Hepatocyte (in vitro differentiated cells): ENCODE measurements around the gene DMRTC1.
"Not testable (repeated sequence)": the region's sequence is repeated elsewhere in the genome, so short reads cannot be mapped to it uniquely, and the experiment has no call there.

Source experiments
- EZH2phosphoT487 ChIP-seq: fragments of 200-600 bp; sonication (generic); IDR thresholded peaks from one replicate; pipeline ENCODE4 v1.6.1; 2018; ENCODE audit warnings: antibody characterized with exemption, mild to moderate bottlenecking, low read depth, moderate library complexity; ENCODE audit not compliant: unreplicated experiment, severe bottlenecking
- TF ChIP-seq, protein P1 (sequence below): fragments of 200-600 bp; sonication (generic); IDR thresholded peaks from 2 replicates; pipeline ENCODE4 v1.5.1; 2016; ENCODE audit warnings: antibody characterized with exemption, mild to moderate bottlenecking; ENCODE audit not compliant: poor library complexity

DNA sequence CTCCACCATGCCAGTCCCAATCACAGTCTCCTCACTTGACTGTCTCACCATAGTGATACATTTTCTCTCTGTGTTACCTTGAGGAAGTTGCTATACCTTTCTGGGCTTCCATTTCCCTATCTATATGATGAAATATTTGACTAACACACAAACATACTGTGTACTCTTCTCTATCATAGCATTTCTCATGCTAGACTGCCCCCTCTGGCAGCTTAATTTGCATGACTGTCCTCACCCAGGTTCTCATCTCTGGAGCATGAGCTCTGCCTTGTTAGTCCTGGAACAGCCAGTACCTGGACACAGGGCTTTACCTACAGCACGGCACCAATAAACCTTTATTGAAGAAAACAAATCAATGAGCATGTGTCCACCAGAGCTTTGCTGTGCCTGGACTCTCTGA lies 11.4 kb downstream of the DMRTC1 start:
- TF ChIP-seq, protein P1, sequence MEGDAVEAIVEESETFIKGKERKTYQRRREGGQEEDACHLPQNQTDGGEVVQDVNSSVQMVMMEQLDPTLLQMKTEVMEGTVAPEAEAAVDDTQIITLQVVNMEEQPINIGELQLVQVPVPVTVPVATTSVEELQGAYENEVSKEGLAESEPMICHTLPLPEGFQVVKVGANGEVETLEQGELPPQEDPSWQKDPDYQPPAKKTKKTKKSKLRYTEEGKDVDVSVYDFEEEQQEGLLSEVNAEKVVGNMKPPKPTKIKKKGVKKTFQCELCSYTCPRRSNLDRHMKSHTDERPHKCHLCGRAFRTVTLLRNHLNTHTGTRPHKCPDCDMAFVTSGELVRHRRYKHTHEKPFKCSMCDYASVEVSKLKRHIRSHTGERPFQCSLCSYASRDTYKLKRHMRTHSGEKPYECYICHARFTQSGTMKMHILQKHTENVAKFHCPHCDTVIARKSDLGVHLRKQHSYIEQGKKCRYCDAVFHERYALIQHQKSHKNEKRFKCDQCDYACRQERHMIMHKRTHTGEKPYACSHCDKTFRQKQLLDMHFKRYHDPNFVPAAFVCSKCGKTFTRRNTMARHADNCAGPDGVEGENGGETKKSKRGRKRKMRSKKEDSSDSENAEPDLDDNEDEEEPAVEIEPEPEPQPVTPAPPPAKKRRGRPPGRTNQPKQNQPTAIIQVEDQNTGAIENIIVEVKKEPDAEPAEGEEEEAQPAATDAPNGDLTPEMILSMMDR = not testable (repeated sequence)
- not testable (repeated sequence) for TF ChIP-seq EZH2phosphoT487
